ENCODE results near the gene DTD2.

Gene DTD2

GRCh38 chr14:31486764-31487163 lies 29.5 kb upstream of the DTD2 start:
- H3K4me3 ChIP-seq (ENCODE audit: low read depth, low read length) = no peak overlapping the region
- TF ChIP-seq, protein P1, sequence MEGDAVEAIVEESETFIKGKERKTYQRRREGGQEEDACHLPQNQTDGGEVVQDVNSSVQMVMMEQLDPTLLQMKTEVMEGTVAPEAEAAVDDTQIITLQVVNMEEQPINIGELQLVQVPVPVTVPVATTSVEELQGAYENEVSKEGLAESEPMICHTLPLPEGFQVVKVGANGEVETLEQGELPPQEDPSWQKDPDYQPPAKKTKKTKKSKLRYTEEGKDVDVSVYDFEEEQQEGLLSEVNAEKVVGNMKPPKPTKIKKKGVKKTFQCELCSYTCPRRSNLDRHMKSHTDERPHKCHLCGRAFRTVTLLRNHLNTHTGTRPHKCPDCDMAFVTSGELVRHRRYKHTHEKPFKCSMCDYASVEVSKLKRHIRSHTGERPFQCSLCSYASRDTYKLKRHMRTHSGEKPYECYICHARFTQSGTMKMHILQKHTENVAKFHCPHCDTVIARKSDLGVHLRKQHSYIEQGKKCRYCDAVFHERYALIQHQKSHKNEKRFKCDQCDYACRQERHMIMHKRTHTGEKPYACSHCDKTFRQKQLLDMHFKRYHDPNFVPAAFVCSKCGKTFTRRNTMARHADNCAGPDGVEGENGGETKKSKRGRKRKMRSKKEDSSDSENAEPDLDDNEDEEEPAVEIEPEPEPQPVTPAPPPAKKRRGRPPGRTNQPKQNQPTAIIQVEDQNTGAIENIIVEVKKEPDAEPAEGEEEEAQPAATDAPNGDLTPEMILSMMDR (IDR thresholded peaks at IDR 0.05; ENCODE audit: low read depth, low read length, missing control alignments) = no peak
- DNase-seq (ENCODE audit: low read depth) = no peak

GRCh38 chr14:31484754-31485153 lies 27.4 kb upstream of the DTD2 start:
- DNase-seq (ENCODE audit: low read depth) = no peak
- TF ChIP-seq, protein P1 (IDR thresholded peaks at IDR 0.05; ENCODE audit: low read depth, low read length, missing control alignments) = no peak

DNA sequence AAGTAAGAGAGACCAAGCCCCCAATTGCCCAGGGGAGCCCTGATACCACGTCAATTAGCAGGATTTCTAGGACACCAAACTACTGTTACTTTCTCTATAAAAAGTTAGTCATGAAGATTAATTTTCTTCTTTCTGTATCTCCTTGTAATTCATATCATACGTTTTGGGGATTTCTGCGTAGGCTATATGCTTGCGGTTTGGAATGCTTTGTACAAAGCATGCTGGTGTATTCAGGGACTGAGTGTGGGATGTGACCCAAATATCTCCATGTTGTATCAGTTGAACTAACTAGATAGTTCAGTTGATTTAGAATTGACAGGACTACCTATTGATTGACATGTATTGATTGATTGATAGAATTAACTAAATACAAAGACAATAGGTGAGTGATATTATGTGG lies 22.9 kb upstream of the DTD2 start:
- no peak for DNase-seq (ENCODE audit: low read depth)
- TF ChIP-seq, protein P1 (IDR thresholded peaks at IDR 0.05; ENCODE audit: low read depth, low read length, missing control alignments) = no peak
- H3K4me3 ChIP-seq (ENCODE audit: low read depth, low read length) = no peak overlapping the region

More at GRCh38 chr14:31484754-31485153, 27.4 kb upstream of the DTD2 start:
- H3K4me3 ChIP-seq (ENCODE audit: low read depth, low read length) = no peak overlapping the region

DNA sequence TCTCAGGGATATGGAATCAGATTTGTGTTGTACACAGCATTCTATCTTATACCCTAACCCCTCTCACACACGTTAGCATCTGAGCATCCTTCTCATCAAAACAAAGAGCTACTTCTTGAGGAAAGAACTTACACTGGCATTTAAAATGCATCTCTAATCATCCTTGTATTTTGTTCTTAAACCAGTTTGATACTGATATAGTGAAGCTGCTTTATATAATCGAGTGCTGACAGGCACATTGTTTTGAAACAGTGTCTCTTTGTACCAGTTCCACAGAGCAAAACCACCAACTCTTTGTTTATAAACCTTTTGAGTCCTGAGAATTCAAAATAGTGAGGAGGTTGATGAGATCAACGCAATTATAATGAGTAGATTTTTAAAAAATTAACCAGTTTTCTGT lies 21.7 kb upstream of the DTD2 start:
- H3K4me3 ChIP-seq (ENCODE audit: low read depth, low read length) = no peak overlapping the region
- DNase-seq (ENCODE audit: low read depth) = no peak
- TF ChIP-seq, protein P1 (IDR thresholded peaks at IDR 0.05; ENCODE audit: low read depth, low read length, missing control alignments) = no peak

DNA sequence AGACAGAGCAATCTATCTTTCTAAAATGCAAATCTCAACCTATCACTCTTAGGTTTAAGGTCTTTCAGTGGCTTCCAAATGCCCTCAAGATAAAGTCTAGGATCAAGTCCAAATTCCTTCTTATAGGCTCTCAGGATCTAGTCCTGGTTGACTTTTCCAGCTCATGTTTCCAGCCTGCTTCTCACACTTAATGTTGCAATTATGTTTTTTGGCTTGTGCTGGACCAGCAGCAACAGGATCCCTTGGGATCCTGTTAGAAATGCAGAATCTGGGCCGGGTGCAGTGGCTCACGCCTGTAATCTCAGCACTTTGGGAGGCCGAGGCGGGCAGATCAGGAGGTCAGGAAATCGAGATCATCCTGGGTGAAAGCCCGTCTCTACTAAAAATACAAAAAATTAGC lies 19.9 kb upstream of the DTD2 start:
- no peak overlapping the region for H3K4me3 ChIP-seq (ENCODE audit: low read depth, low read length)
- TF ChIP-seq, protein P1 (IDR thresholded peaks at IDR 0.05; ENCODE audit: low read depth, low read length, missing control alignments) = no peak
- DNase-seq (ENCODE audit: low read depth) = no peak

DNA sequence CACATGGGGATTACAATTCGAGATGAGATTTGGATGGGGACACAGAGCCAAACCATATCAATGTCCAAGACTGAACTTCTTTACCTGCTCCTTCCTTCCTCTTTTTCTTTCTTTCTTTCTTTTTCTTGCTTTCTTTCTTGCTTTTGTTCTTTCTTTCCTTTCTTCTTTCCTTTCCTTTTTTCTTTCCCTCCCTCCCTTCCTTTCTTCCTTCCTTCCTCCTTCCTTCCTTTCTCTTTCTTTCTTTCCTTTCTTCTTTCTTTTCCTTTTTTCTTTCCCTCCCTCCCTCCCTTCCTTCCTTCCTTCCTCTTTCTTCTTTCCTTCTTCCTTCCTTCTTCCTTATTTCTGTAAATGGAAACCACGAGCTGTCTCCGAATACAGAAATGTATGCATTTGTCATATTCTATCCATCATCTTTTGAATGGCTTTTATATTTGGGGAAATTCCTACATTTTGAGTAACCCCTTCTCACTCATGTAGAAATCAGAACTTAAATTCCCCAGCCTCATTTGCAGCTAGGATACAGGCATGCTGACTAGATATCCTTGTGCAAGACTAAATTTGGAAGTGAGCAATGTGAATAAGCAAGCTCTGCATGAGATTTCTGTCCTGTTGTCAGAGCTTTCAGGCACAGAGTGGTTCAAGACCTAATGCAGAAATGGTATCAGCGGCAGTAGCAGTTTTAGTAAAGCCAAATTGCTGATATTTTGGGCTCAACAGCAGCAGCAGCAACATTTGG lies 19.0 kb upstream of the DTD2 start:
- TF ChIP-seq, protein P1 (IDR thresholded peaks at IDR 0.05; ENCODE audit: low read depth, low read length, missing control alignments) = no peak
- H3K4me3 ChIP-seq (ENCODE audit: low read depth, low read length) = no peak overlapping the region
- no peak for DNase-seq (ENCODE audit: low read depth)

GRCh38 chr14:31466554-31466953 lies 9.2 kb upstream of the DTD2 start:
- DNase-seq (ENCODE audit: low read depth) = no peak
- TF ChIP-seq, protein P1 (IDR thresholded peaks at IDR 0.05; ENCODE audit: low read depth, low read length, missing control alignments) = no peak
- H3K4me3 ChIP-seq (ENCODE audit: low read depth, low read length) = no peak overlapping the region

Measured in GM12864 (cell line).